Measurements from ENCODE around the gene PPP2R2B. TPM values are rescaled to one million over a fixed set of nuclear protein-coding genes. Genes with fewer than 3 reads are reported as not detected.

PPP2R2B gene
- total RNA-seq, 1 experiment from 2014 or later: not detected

- Histone ChIP-seq H3K9me3 (ENCODE audit: control insufficient read depth in 1 of 2, insufficient read depth in 1 of 2, low read depth in 1 of 2, low read length in 2 of 2) (no peaks in the 10 kb centered on the region), H3K9ac (ENCODE audit: low read length) (no peak overlapping the region), H3K79me2 (ENCODE audit: insufficient read depth, low read length) (no peaks in the 10 kb centered on the region), H4K20me1 (ENCODE audit: insufficient read depth) (no peaks in the 10 kb centered on the region), H3K27ac (ENCODE audit: low read depth, low read length) (no peak overlapping the region), H3K4me2 (ENCODE audit: low read length) (no peak overlapping the region), H3K36me3 (ENCODE audit: control insufficient read depth in 1 of 2, insufficient read depth in 2 of 2, low read length in 2 of 2) (no peaks in the 10 kb centered on the region), H2AFZ (ENCODE audit: low read depth, low read length, poor library complexity, severe bottlenecking) (no peak overlapping the region), H3K27me3 (ENCODE audit: insufficient read depth, low read length) (peaks cover 6% of the 10 kb centered on the region; the same call in 1 of the 2 replicates), H3K4me1 (ENCODE audit: control insufficient read depth in 1 of 2, insufficient read depth in 2 of 2, low read length in 2 of 2) (no peaks in the 10 kb centered on the region), H3K9me2 (ENCODE audit: insufficient read depth) (no peaks in the 10 kb centered on the region), H3K4me3 (replicated peaks in 1 of 2; ENCODE audit: low read depth in 1 of 2, low read length in 2 of 2) (no peak overlapping the region)
- TF ChIP-seq EGR1 (IDR thresholded peaks at IDR 0.05; ENCODE audit: low read depth) (no peak), POLR2A (IDR thresholded peaks at IDR 0.05; ENCODE audit: borderline replicate concordance, extremely low read depth, insufficient read depth, insufficient read length) (no peak), EZH2 (IDR thresholded peaks at IDR 0.05) (no peak), REST (IDR thresholded peaks at IDR 0.05; ENCODE audit: low read depth) (no peak), CEBPB (IDR thresholded peaks at IDR 0.05; ENCODE audit: low read depth) (no peak), ZBTB33 (IDR thresholded peaks at IDR 0.05; ENCODE audit: extremely low read depth, insufficient replicate concordance, low read length) (no peak), TCF7L2 (IDR thresholded peaks at IDR 0.05; ENCODE audit: borderline replicate concordance, extremely low read depth, insufficient read depth, insufficient read length) (no peak), SIN3A (IDR thresholded peaks at IDR 0.05; ENCODE audit: low read depth) (no peak), ATF3 (IDR thresholded peaks at IDR 0.05) (no peak), SP1 (IDR thresholded peaks at IDR 0.05; ENCODE audit: low read depth) (no peak), POLR2AphosphoS5 (IDR thresholded peaks at IDR 0.05; ENCODE audit: low read depth, low read length) (no peak), EZH2phosphoT487 (IDR thresholded peaks at IDR 0.05; ENCODE audit: borderline replicate concordance) (no peak), ZNF274 (IDR thresholded peaks at IDR 0.05; ENCODE audit: low read depth, low read length) (no peak), FOSL1 (IDR thresholded peaks at IDR 0.05; ENCODE audit: low read depth) (no peak), ZFX (IDR thresholded peaks at IDR 0.05) (no peak)
- POLR2A ChIA-PET: no interaction called here
- CTCF ChIA-PET: no interaction called here
- no TSS peak for BruUV-seq (replicated peaks)
- intact Hi-C loops (cut with micrococcal nuclease): no loop called here
- DNase-seq (ENCODE audit: low read depth, low spot score) (no peak), ATAC-seq (no peak)
- RAD21 ChIA-PET (ENCODE audit: low non-redundant PET in 1 of 2, low total read pairs in 2 of 2, uncharacterized antibody in 2 of 2, unreplicated experiment in 2 of 2): no interaction called here
Observed at GRCh38 chr5:146751781-146752401, 126.7 kb downstream of the PPP2R2B start.
